GM19395 (cell line): ENCODE measurements around the gene PRSS16.

Source experiments
- ATAC-seq: cut with Tn5 transposase; IDR thresholded peaks from one replicate; pipeline ENCODE4 v1.9.1; 2021; ENCODE audit warnings: mild to moderate bottlenecking, moderate library complexity; ENCODE audit not compliant: unreplicated experiment

PRSS16 gene

GRCh38 chr6:27281569-27281968 is 34.1 kb downstream of the PRSS16 start:
- no peak for ATAC-seq

- no peak for ATAC-seq
Measured at GRCh38 chr6:27283279-27283678, 35.8 kb downstream of the PRSS16 start.

- no peak for ATAC-seq
Measured at GRCh38 chr6:27286141-27286540, 38.6 kb downstream of the PRSS16 start.

- ATAC-seq, result no peak
Measured at GRCh38 chr6:27287751-27288135, 40.2 kb downstream of the PRSS16 start.

GRCh38 chr6:27288136-27289044 is 40.9 kb downstream of the PRSS16 start:
- no peak for ATAC-seq

- no peak for ATAC-seq
Measured at GRCh38 chr6:27290065-27290849, 42.8 kb downstream of the PRSS16 start.

GRCh38 chr6:27290850-27291208 is 43.3 kb downstream of the PRSS16 start:
- ATAC-seq, result no peak

GRCh38 chr6:27293436-27294098 is 46.1 kb downstream of the PRSS16 start:
- ATAC-seq, result no peak

- no peak for ATAC-seq
Measured at GRCh38 chr6:27294409-27294808, 46.9 kb downstream of the PRSS16 start.

- ATAC-seq, result no peak
Measured at GRCh38 chr6:27295301-27296079, 48.0 kb downstream of the PRSS16 start.

- no peak for ATAC-seq
Measured at GRCh38 chr6:27296106-27296783, 48.7 kb downstream of the PRSS16 start.

- ATAC-seq, result no peak
Measured at GRCh38 chr6:27297484-27297856, 50.0 kb downstream of the PRSS16 start.

GRCh38 chr6:27297857-27298730 is 50.6 kb downstream of the PRSS16 start:
- no peak for ATAC-seq

GRCh38 chr6:27303613-27304272 is 56.2 kb downstream of the PRSS16 start:
- no peak for ATAC-seq
